ENCODE data around the gene PRAME.

PRAME gene

GRCh38 chr22:22547226-22547625 is 11.8 kb downstream of the PRAME start:
- Histone ChIP-seq H3K4me3 (ENCODE audit: low read depth, low read length) (no peak overlapping the region), H3K36me3 (ENCODE audit: control insufficient read depth in 2 of 2, insufficient read depth in 1 of 2, low read length in 2 of 2) (peaks cover 0 to 31% of the 10 kb centered on the region in 2 experiments; a peak in 1 of 3 replicates), H3K4me1 (ENCODE audit: control insufficient read depth, insufficient read depth, low read length) (no peaks in the 10 kb centered on the region), H3K9me3 (ENCODE audit: control insufficient read depth, insufficient read depth, low read depth, low read length) (no peaks in the 10 kb centered on the region), H3K27ac (ENCODE audit: extremely low read depth, low read depth, low read length) (no peak overlapping the region)
- POLR2A ChIA-PET = no interaction called here
- CTCF ChIA-PET = interaction anchor here (0.6 to 1.5 kb wide), 3 partner anchors 12 to 212 kb away, joined by 3 to 4 read pairs (median 4); partner anchors contain the start of gene PRAME
- TF ChIP-seq ZBTB20 (tag by site-specific recombination; IDR thresholded peaks at IDR 0.05) = no peak
- no peak for TF ChIP-seq ZNF37A (tag by site-specific recombination; IDR thresholded peaks at IDR 0.05)
- TF ChIP-seq TCF7L2 (IDR thresholded peaks at IDR 0.05; ENCODE audit: borderline replicate concordance, low read depth, low read length) = no peak
- TF ChIP-seq ZNF248 (tag by site-specific recombination; IDR thresholded peaks at IDR 0.05) = no peak
- TF ChIP-seq ZNF621 (tag by site-specific recombination; IDR thresholded peaks at IDR 0.05) = no peak
- no peak for TF ChIP-seq ZNF692 (tag by site-specific recombination; IDR thresholded peaks at IDR 0.05)
- no peak for TF ChIP-seq ZNF433 (tag by site-specific recombination; IDR thresholded peaks at IDR 0.05; ENCODE audit: low read depth)
- TF ChIP-seq ZNF571 (tag by site-specific recombination; IDR thresholded peaks at IDR 0.05) = no peak
- TF ChIP-seq ZNF311 (tag by site-specific recombination; IDR thresholded peaks at IDR 0.05; ENCODE audit: borderline replicate concordance) = no peak
- TF ChIP-seq OVOL3 (tag by site-specific recombination; IDR thresholded peaks at IDR 0.05) = no peak
- TF ChIP-seq ZNF214 (tag by site-specific recombination; IDR thresholded peaks at IDR 0.05; ENCODE audit: borderline replicate concordance) = no peak
- TF ChIP-seq ZNF560 (tag by site-specific recombination; IDR thresholded peaks at IDR 0.05; ENCODE audit: borderline replicate concordance) = no peak
- TF ChIP-seq PRDM2 (tag by site-specific recombination; IDR thresholded peaks at IDR 0.05; ENCODE audit: borderline replicate concordance) = no peak
- no peak for TF ChIP-seq GLI4 (tag by site-specific recombination; IDR thresholded peaks at IDR 0.05)

- peaks cover 0 to 31% of the 10 kb centered on the region in 2 experiments; a peak in 1 of 3 replicates for H3K36me3 ChIP-seq (ENCODE audit: control insufficient read depth in 2 of 2, insufficient read depth in 1 of 2, low read length in 2 of 2)
- no peak overlapping the region for H3K4me3 ChIP-seq (ENCODE audit: low read depth, low read length)
- H3K9me3 ChIP-seq (ENCODE audit: control insufficient read depth, insufficient read depth, low read depth, low read length) = no peaks in the 10 kb centered on the region
- H3K27ac ChIP-seq (ENCODE audit: extremely low read depth, low read depth, low read length) = no peak overlapping the region
- no peaks in the 10 kb centered on the region for H3K4me1 ChIP-seq (ENCODE audit: control insufficient read depth, insufficient read depth, low read length)
- POLR2A ChIA-PET = no interaction called here
- CTCF ChIA-PET = interaction anchor here (1.1 to 1.5 kb wide), 2 partner anchors 13 to 30 kb away, joined by 4 read pairs; partner anchors contain the start of gene PRAME
- TF ChIP-seq SP7 (tag by site-specific recombination; IDR thresholded peaks at IDR 0.05) (no peak), HOXD13 (CRISPR knock-in tag; IDR thresholded peaks at IDR 0.05; ENCODE audit: borderline replicate concordance) (no peak), AEBP2 (tag by site-specific recombination; IDR thresholded peaks at IDR 0.05; ENCODE audit: borderline replicate concordance) (no peak), KLF16 (tag by site-specific recombination; IDR thresholded peaks at IDR 0.05) (no peak), ZNF16 (tag by site-specific recombination; IDR thresholded peaks at IDR 0.05; ENCODE audit: low read depth) (no peak), ZNF280D (tag by site-specific recombination; IDR thresholded peaks at IDR 0.05) (no peak)
Measured at GRCh38 chr22:22546490-22546889, 12.6 kb downstream of the PRAME start.
